Choroid plexus epithelial cell (primary cell): Measurements from ENCODE around the gene NID2.

ENCODE experiments used
- DNase-seq: peaks from one replicate; pipeline ENCODE4 v3.0.0-alpha.2; 2010; ENCODE audit warnings: low read depth
- H3K4me3 ChIP-seq: 2 replicates; pipeline ENCODE4 v1.5.1; 2011; ENCODE audit warnings: low read depth, mild to moderate bottlenecking, control low read depth, low read length, moderate library complexity
- CTCF ChIP-seq: conservative IDR thresholded peaks from 2 replicates; pipeline ENCODE4 v1.5.1; 2011; ENCODE audit warnings: low read depth, mild to moderate bottlenecking, control low read depth, inconsistent platforms, low read length, moderate library complexity

The NID2 gene

GRCh38 chr14:52054678-52055077, 14.2 kb downstream of the NID2 start:
- TF ChIP-seq CTCF, result no peak

GRCh38 chr14:52053044-52053443, 15.8 kb downstream of the NID2 start:
- H3K4me3 ChIP-seq, result no peak overlapping the region
- TF ChIP-seq CTCF, result no peak
- peak; percentile 82 for DNase-seq

More at GRCh38 chr14:52054678-52055077, 14.2 kb downstream of the NID2 start:
- DNase-seq, result no peak
- H3K4me3 ChIP-seq, result no peak overlapping the region

GRCh38 chr14:52052288-52052943, 16.4 kb downstream of the NID2 start:
- H3K4me3 ChIP-seq, result no peak overlapping the region
- TF ChIP-seq CTCF, result no peak
- peak; percentile 79 for DNase-seq

GRCh38 chr14:52051871-52052270, 17.0 kb downstream of the NID2 start:
- H3K4me3 ChIP-seq, result no peak overlapping the region
- no peak for TF ChIP-seq CTCF
- DNase-seq, result peak; percentile 58

GRCh38 chr14:52051251-52051650, 17.6 kb downstream of the NID2 start:
- peak overlapping the region; percentile 19 for H3K4me3 ChIP-seq
- peak; percentile 61 for DNase-seq
- TF ChIP-seq CTCF, result no peak

- H3K4me3 ChIP-seq, result no peak overlapping the region
- TF ChIP-seq CTCF, result no peak
- no peak for DNase-seq
Observed at GRCh38 chr14:52049721-52050588, 18.9 kb downstream of the NID2 start.

- TF ChIP-seq CTCF, result no peak
- no peak overlapping the region for H3K4me3 ChIP-seq
- no peak for DNase-seq
Observed at GRCh38 chr14:52049271-52049670, 19.6 kb downstream of the NID2 start.
